SK-N-MC (cell line): ENCODE data around the gene CCDC88B.

Experiments used
- EZH2 ChIP-seq: fragments of 200-600 bp; sonication (generic); IDR thresholded peaks from one replicate; pipeline ENCODE4 v1.6.1; 2017; ENCODE audit warnings: antibody characterized with exemption
- FOXP2 ChIP-seq: optimal IDR thresholded peaks from 2 replicates; pipeline ENCODE3; 2011; ENCODE audit warnings: mild to moderate bottlenecking, moderate library complexity; ENCODE audit not compliant: insufficient read depth; ENCODE audit errors: extremely low read length, control extremely low read depth
- POLR2AphosphoS5 ChIP-seq: IDR thresholded peaks from 2 replicates; pipeline ENCODE4 v1.6.1; 2012; ENCODE audit warnings: mild to moderate bottlenecking, low read depth, low read length, borderline replicate concordance

DNA sequence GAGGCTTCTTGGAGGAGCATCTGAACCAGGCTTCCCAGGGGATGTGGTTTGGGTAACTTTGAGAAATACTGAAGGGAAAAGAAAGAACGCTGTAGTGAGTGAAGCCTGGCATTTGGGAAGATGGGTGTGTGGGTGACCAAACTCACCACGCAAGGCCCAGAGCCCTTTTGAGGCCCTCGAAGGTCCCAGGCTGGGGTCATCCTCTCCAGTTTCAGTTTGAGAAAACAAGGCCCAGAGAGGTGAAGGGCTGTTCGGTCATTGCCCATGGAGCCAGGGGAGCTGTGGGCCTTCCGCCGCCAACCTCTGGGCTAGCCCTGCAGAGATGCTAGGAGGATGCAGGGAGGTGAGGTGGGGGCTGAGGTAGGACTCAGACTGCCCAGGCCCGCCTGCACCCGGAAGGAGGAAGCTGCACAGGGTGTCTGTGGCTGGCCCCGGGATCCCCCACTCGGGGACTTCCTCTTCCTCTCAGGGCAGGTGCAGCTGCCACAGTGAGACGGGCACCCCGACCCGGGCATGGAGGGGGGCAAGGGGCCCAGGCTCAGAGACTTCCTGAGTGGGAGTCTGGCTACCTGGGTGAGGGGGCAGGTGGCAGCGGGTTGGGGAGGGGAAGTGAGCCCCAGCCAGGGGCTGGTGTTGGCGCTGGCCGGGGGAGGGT, at the start of gene CCDC88B:
- no peak for TF ChIP-seq EZH2
- TF ChIP-seq POLR2AphosphoS5: no peak
- TF ChIP-seq FOXP2: no peak
